GF-D8 (cell line): Measurements from ENCODE around the gene FAR1.
"Not testable (repeated sequence)": the region's sequence is repeated elsewhere in the genome, so short reads cannot be mapped to it uniquely, and the experiment has no call there.

Source experiments
- DNase-seq: peaks from one replicate; lab custom pipeline; 2025; lab: John Stamatoyannopoulos, UW

The FAR1 gene

DNA sequence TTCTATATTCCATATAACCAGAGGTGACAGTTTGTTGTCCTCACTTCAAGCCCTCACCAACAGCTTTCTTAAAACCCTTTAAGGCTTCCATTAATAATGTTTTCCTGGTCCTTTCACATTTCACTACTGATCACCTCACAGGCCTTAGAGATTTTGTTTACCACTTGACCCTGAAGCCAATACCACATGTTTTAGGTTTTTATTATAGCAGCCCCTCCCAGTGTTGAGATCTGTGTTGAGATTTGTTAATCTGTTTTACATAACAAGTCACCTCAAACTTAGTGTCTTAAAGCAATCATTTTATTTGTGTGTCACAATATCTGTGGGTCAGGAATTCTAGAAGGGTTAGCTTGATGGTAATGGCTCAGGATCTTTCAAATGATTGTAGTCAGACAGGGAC is 49.9 kb downstream of the FAR1 start:
- DNase-seq = no peak

DNA sequence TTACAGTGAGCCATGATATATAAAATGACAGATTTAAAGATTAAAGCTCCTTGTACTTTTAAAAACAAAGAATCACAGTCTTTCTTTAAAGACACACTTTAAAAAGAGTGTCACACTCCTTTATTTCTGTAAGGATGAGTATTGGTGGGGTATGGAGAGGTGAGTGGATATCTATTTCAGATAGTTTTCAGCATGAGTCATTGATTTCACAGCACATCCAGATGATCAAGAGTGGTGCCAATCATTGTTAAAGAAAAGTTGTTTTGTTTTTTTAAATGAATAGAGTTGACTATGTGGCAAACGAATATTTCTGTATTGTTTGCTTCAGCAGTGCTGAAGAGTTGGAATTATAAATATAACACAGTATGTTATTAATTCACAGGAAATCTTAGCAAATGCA is 52.5 kb downstream of the FAR1 start:
- DNase-seq = no peak

DNA sequence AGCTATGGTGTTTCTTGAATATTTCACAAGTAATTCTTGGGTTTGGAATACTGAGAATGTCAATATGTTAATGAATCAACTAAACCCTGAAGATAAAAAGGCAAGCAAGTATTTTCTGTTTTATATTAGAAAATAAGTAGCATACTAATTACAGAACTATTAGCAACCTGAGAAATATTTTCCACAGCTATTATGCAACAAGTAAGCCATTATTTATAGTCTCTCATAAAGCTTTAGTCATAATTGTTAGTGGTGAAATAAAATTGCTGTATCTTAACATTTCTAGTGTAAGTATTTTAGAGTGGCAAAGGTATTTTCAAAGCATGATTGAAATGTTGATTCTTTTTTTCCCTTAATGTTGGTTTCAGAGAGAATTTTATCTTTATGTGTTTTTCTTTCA is 53.3 kb downstream of the FAR1 start:
- no peak for DNase-seq

DNA sequence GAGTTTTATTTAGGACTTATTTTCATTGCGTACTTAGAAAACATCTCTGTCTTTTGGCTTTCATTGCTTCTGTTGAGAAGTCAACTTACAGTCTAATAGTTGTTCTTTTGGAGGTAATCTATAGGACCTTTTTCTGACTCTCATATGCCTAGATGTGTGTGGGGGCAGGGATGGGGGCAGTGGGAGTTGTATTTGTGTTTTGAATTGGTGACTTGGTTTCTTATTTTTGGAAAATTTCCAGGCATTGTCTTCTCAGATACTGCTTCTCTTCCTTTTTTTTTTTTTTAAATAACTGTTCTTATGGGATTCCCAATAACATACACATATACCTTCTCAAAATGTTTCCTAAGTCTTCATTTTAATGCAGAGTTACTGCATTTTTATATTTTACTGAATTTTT is 58.0 kb downstream of the FAR1 start:
- no peak for DNase-seq

DNA sequence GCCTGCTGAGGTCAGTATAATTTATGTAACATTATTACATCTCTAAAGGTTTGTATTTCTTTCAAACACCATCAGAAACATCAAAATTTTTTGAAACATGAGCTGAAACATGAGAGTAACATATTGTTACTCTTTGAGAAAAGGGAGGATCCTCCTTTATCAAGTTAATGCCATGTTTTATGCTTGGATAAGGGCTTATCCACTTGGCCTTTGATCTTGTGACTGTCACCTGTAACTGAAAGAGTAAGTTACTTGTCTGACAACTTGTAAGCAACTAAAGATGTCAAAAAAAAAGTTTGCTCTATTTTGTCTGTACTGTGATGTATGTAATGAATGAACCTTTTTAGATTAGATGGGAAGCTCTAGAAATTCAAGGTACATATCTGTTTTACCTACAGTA is 59.6 kb downstream of the FAR1 start:
- no peak for DNase-seq

DNA sequence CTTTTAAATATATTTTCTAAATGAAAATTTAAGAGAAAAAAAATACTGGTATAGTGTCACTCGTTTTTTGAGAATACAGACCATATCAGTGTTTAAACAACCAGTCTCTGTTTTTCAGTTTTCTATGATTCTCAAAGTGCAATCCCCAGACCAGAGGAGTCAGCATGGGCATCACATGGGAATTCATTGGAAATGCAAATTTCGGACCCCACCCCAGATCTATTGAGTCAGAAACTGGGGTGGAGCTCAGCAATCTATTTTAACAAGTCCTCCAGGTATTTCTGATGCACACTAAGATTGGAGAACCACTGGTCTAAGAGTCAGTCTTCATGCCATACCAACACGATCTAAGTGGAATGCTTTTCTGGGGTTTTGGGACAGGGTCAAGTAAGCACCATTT is 66.1 kb downstream of the FAR1 start:
- no peak for DNase-seq

DNA sequence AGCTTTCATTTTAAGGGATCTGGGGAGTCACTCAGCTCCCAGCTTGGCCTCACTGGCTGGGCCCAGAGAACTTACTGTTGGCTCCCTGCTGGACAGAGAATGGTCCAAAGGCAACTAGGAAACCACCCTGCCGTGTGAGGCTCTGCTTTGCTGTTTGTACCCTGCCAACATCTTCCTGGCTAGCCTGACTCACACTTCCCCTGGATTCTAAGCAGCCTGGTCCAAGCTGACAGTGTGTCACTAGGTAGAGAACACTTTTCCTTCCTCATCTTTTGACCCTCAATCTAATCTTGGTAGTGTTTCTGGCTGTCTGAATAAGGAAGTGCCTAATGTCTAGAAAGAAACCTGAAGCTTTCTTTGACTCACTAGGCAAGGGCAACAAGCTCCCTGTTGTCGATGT is 76.7 kb downstream of the FAR1 start:
- no peak for DNase-seq

DNA sequence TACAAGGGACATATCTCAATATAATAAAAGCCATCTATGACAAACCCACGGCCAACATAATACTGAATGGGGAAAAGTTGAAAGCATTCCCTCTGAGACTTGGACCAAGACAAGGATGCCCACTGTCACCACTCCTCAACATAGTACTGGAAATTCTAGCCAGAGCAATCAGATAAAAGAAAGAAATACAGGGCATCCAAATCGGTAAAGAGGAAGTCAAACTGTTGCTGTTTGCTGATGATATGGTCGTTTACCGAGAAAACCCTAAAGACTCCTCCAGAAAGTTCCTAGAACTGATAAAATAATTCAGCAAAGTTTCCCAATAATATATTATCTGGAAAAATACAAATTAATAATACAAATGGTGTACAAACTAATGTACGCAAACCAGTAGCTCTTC is 84.8 kb downstream of the FAR1 start:
- not testable (repeated sequence) for DNase-seq

DNA sequence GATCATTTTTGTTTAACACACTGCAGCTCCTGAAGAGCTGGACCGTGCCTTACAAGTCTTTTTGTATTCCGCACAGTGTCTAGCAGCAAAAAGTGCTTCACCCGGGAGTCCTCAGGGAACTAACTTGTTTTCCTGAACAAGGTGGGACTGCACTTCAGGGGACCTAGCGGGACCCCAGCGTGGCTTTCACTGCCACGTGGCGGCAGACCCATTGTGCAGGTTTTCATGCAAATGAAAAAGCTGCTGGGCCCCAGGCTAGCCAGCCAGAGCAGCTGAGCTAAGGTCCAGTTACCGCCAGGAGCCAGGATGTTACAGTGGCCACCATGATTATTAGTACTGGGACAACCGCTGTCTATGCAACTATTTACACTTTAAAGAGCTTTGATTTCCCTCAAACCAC is 90.6 kb downstream of the FAR1 start:
- DNase-seq = no peak

DNA sequence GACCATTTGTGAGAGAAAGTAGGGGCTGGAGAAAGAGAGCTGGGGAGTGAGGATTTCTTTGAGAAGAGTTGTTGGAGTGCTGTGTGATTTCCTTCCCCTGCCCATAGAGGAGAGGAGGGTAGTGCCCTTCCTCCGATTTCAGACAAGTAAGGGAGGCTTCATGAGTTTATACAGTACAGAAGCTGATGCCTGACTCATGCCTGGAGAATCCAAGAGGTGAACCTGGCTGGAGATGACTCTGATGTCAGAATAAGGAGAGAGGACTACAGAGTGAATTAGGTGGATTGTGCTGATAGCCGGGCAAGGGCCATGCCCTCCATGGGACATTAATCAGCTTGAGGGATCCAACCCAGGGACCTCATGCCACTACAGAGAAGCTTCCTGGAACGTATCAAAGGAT is 91.6 kb downstream of the FAR1 start:
- no peak for DNase-seq

DNA sequence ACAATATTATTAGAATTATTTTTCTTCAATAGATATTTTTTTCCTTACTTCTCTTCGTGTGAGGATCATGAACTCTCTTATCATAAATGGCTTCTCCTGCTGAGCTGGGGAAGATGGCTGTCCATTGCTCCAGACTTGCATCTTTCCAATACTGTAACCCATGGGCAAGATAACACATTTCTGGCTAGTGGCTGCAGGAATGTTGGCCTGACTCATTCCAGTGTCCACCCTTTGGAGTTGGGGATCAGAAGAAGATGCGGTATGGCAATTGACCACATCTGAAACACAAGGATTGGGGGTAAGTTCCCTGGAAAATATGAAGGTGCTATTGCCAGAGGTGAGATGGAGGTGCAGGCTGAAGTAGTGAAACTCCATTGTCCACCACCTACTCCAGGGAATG is 92.8 kb downstream of the FAR1 start:
- no peak for DNase-seq

DNA sequence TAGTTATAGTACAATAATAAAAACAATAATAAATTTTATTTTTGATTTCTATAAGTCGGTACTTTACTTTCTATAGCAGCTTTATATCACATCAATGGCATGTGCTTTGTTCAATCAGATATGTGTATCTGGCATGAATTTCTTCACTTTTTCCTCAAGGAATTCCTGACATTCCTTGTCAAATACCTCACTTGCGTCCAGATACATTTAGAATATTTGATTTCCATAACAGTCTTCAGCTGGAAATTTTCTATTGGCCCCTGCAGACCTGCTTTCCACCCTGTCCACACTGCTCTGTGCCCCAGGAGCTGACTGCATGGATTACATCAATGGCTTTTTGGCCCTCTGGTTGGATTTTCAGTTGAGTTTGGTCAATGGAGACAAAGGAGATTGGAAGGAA is 93.2 kb downstream of the FAR1 start:
- no peak for DNase-seq

DNA sequence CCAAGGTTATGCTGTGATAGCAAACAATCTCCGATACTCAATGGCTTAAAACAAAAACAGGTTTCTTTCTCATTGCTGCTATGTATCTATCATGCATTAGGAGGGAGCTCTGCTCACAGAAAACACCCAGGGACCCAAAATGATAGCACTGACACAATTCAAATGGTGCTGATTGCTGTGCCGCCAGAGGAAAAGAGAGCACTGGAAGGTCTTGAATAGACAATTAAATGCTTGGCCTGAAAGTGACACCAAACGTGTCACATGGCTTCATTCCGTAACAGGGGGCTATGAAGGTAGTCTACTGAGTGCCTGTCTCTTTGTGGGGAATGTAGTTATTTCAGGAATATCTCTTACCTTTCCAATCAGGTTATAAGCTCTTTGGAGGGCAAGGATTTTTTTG is 94.2 kb downstream of the FAR1 start:
- no peak for DNase-seq

DNA sequence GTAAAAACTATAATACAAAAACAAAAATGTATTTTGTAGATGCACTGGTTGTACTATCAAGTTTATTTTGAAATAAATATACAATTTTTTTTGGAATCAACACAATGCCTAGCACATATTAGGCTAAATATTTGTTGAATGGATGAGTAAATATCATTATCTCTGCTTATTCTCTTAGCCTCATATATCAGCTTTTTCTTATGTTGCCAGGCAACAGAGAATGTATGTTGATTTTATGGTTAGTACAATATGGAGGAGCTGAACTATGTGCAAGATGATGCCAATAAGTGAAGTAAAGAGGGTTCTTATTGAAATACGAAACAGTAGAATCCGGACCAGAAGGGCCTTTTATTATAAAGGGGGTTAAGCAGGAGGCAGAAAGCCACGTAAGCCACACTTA is 94.9 kb downstream of the FAR1 start:
- DNase-seq = no peak

DNA sequence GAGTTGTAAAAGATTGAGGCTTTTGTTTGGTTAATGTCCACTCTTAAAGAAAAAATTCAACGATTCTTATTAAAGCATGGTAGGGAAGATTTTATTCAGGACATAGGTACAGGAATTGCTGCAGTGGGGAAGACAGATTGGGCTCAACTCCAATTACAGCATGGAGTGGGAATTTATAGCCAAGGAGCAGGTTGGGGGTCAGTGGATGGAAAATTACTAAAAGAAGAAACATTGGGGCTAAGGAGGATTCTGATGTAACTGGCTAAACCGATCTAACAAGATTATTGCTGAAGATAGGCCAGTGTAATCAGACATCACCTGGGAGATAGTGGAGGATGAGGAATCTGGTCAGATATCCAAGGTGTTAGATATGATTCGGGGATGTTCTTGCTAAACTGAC is 97.4 kb downstream of the FAR1 start:
- no peak for DNase-seq

DNA sequence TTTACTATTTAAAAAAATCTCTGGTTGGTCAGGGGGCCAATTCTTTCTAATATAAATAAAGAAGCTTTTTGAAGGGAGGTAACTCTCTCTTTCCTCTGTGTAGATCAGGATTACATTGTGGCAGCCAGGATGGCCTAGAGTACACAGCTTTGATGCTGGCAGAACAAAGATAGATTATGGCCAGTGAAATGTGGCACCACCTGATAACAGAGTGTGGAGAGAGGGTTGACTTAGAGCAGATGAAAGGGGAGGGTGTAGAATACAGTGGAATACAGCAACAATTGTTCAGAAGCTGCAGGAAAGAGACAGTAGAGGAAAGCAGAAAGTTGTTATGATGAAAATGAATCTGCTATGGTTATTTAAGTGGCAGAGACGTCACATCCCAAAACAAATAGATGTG is 99.0 kb downstream of the FAR1 start:
- no peak for DNase-seq

DNA sequence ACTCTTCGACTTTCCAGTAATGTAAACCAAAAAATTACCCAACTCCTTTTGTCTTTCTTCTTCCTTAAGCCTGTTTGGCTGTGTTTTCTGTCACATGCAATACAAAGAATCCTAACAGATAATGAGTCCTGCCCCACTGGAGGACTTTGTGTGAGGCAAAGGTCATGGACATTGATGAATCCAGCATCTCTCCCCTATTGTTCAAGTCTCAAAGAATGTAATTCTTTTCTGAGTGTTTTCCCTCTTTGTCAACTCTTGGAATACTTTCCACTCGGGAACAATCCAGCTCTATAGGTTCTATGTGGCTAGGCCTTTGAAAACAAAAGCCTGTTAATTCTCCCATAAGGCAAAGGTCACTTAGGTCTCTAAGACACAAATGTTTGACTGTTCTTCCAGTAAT is 100.7 kb downstream of the FAR1 start:
- DNase-seq = no peak

DNA sequence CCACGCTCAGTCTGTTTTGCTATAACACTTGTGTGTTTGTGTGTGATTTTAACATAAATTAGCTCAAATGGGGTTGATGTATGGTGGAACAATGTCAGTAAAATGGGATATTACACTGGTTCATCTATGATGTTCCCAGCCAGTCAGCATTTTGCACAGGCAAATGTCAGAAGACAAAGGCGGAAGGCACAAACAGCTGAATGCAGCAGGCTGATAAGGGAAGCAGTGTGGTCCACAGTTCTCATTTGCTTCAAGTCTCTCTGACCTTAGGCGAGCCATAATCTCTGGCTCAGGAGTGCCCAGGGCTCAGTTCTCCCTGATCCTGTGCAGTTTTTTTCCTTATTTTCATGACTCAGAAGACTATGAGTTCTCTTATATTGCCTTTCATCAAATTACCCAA is 102.7 kb downstream of the FAR1 start:
- DNase-seq = no peak

DNA sequence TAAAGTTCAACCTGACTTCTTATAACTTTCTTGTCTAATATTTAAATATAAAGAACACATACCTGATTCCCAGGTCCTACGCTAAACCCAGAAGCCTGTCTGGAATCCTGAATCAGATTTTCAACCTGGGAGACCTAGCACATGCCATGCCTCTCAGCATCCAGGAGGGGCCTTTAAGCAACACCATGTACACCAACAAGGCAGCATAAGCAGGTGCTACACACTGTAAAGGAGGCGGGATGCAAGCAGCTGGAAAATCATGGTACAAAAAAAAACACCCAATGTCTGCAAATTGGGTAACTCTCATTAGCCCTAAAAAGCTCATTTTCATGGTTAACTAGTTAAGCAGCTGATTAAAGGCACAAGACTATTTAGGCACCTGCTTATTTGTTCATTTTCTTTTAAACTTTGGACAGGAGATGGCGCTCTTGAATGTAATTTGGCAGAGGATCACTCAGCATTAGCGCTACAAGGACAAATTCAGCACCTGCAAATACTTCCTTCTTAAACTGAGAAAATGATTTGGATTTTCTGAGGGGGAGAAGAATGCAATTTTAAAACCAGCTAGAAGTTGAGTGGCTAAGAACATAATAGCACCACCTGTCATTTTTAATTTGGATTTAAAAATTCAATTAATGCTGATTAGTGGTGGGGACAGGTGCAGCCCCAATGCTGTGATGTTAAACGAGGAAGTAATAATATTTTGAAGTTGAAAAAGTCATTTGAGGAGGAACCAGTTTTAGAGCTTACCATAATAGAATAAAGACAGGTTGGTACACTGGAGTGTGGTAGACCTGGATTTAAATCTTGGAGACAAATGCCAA is 104.0 kb downstream of the FAR1 start:
- DNase-seq = peak; percentile 4

DNA sequence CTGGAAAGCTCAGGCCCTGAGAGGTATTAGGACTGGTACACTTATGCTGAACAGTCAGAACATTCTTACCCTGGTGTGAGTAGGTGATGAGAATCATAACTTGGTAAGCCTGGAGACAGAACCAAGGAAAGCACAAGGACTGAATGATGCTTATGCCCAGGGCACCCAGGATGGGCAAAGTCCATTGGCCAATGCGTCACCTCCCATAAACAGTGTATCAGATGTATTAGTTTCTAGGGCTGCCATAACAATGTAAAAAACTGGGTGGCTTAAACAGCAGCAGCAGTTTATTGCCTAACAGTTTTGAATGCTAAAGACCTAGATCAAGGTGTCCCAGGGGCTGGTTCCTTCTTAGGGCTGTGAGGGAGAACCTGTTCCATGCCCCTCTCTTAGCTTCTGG is 107.0 kb downstream of the FAR1 start:
- DNase-seq = no peak

DNA sequence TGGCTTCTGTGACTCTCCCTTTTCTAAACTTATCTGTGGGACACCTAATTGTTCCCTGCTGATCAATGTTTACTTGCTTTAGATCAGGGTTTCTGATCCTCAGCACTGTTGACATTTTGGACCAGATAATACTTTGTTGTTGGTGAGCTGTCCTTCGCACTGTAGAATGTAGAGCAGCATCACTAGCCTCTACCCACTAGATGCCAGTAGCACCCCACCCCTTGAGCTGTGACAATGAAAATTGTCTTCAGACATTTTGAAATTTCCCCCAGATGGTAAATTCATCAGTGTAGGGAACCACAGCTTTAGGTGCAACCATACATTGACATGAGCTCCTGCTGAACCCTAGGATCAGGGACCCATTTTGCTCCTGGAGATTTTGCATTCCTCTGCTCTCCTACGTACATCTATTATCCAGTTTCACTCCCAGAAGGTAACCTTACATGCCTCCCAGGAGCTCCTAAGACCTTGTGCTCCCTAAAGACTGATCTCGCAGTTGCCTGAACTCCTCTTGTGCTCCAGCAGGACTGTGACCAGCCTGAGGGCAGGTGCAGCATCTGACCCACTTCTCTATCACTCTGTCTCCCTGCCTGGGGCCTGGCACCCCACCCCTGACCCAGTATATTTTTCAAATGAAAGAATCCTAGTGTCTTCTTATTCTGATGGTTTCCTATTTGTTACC is 107.8 kb downstream of the FAR1 start:
- DNase-seq = no peak

DNA sequence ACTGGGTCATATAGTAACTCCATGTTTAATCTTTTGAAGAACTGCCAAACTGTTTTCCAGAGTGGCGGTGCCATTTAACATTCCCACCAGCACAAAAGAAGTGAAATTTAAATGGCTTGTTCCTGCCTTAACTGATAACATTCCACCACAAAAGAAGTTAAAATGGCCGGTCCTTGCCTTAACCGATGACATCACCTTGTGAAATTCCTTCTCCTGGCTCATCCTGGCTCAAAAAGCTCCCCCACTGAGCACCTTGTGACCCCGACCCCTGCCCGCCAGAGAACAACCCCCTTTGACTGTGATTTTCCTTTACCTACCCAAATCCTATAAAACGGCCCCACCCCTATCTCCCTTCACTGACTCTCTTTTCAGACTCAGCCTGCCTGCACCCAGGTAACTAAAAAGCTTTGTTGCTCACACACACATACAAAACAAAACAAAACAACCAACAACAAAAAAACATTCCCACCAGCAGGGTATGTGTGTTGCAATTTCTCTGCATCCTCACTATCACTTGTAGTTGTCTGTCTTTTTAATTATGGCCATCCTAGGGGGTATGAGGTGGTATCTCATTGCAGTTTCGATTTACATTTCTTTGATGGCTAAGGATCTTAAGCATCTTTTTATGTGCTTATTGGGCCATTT is 109.0 kb downstream of the FAR1 start:
- DNase-seq = no peak

DNA sequence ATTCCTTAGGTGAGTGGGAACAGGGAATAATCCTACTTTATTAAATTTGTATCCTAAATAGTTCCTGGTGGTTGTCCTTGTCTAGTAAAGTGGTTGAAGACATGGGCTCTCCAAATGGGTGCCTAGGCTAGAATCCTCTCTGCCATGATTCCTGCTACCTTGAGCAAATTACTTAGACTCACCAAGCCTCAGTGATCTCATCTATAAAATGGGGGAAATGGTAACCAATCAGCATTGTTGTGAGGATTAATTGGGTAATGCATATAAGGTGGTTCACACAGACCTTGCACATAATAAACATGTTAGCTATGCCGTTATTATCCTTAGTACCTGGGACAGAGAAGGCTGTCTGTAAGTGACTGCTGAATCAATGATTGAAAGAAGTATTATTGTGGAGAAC is 109.9 kb downstream of the FAR1 start:
- no peak for DNase-seq
